ENCODE data around the gene ZCCHC14. TPM values are rescaled to one million over a fixed set of nuclear protein-coding genes. Genes with fewer than 3 reads are reported as not detected.

Gene ZCCHC14
- total and polyA plus RNA-seq, 2 of the 13 experiments (the other 11 are each of a cell fraction or from before 2014, with no cell fraction given), result 12.4 to 12.5 TPM

GRCh38 chr16:87383505-87384161, 109.2 kb downstream of the ZCCHC14 start, which contains the start of gene FBXO31 (continued):
- no peak for TF ChIP-seq ZNF646 (CRISPR knock-in tag; IDR thresholded peaks at IDR 0.05)
- TF ChIP-seq ERF (CRISPR knock-in tag; IDR thresholded peaks at IDR 0.05), result peak; percentile 83
- TF ChIP-seq ZSCAN30 (CRISPR knock-in tag; IDR thresholded peaks at IDR 0.05), result 0 out of 2 replicates have a peak, but pooled peaks have one; percentile 21
- TF ChIP-seq HMG20B (CRISPR knock-in tag; conservative IDR thresholded peaks at IDR 0.05), result peak; percentile 66; the same call in 1 of the 2 replicates
- no peak for TF ChIP-seq NFE2L2 (IDR thresholded peaks at IDR 0.05; ENCODE audit: low read length)
- peak; percentile 30; the same call in 1 of the 2 replicates for TF ChIP-seq ADNP (CRISPR knock-in tag; IDR thresholded peaks at IDR 0.05)
- TF ChIP-seq ZMYM3 (CRISPR knock-in tag; IDR thresholded peaks at IDR 0.05), result peak; percentile 91
- no peak; the same call in 1 of the 2 replicates for TF ChIP-seq ZNF790 (CRISPR knock-in tag; IDR thresholded peaks at IDR 0.05; ENCODE audit: borderline replicate concordance)
- no peak for TF ChIP-seq CBX2 (IDR thresholded peaks at IDR 0.05; ENCODE audit: low read depth, low read length)
- TF ChIP-seq CBX2 (CRISPR knock-in tag; IDR thresholded peaks at IDR 0.05; ENCODE audit: low read depth), result no peak
- TF ChIP-seq SMAD9 (CRISPR knock-in tag; IDR thresholded peaks at IDR 0.05), result no peak
- TF ChIP-seq PBX2 (CRISPR knock-in tag; IDR thresholded peaks at IDR 0.05), result no peak
- 0 out of 2 replicates have a peak, but pooled peaks have one; percentile 52 for TF ChIP-seq HNF1A (IDR thresholded peaks at IDR 0.05; ENCODE audit: low read depth)
- TF ChIP-seq HNF1A (CRISPR knock-in tag; IDR thresholded peaks at IDR 0.05; ENCODE audit: borderline replicate concordance), result no peak; the same call in 1 of the 2 replicates
- TF ChIP-seq SIX4 (CRISPR knock-in tag; IDR thresholded peaks at IDR 0.05), result peak; percentile 75
- TF ChIP-seq STAG1 (CRISPR knock-in tag; IDR thresholded peaks at IDR 0.05), result peak; percentile 39; the same call in 1 of the 2 replicates
- TF ChIP-seq ZNF354B (CRISPR knock-in tag; IDR thresholded peaks at IDR 0.05), result no peak
- TF ChIP-seq JUN (CRISPR knock-in tag; IDR thresholded peaks at IDR 0.05), result peak; percentile 67; the same call in 1 of the 2 replicates
- TF ChIP-seq ZNF652 (CRISPR knock-in tag; IDR thresholded peaks at IDR 0.05; ENCODE audit: borderline replicate concordance, low read depth), result peak; percentile 64; the same call in 1 of the 2 replicates
- TF ChIP-seq HOXA9 (CRISPR knock-in tag; IDR thresholded peaks at IDR 0.05; ENCODE audit: borderline replicate concordance), result peak; percentile 94

Data from HepG2 (cell line).